Neutrophil (primary cell): ENCODE results near the gene KXD1.

Experiments
- H3K27ac ChIP-seq: fragments of 200-600 bp; sonication (generic); 2 replicates; pipeline ENCODE4 v1.5.1; 2016; ENCODE audit warnings: mild to moderate bottlenecking, moderate library complexity
- H3K27me3 ChIP-seq: fragments of 200-600 bp; sonication (generic); 2 replicates; pipeline ENCODE4 v1.6.0; 2016; ENCODE audit warnings: mild to moderate bottlenecking
- H3K36me3 ChIP-seq: fragments of 200-600 bp; sonication (generic); 2 replicates; pipeline ENCODE4 v1.5.1; 2017
- H3K4me1 ChIP-seq, 2 experiments: fragments of 200-600 bp in 1 of 2; sonication (generic) in 1 of 2; 1 replicate in 1 of 2; 2 replicates in 1 of 2; pipeline versions ENCODE4 v1.5.1 to v1.6.1; 2013 to 2016; ENCODE audit warnings: low read depth in 1 of 2, low read length in 1 of 2, mild to moderate bottlenecking in 1 of 2, moderate library complexity in 1 of 2; ENCODE audit not compliant: control insufficient read depth in 1 of 2, insufficient read depth in 1 of 2
- H3K4me3 ChIP-seq, 2 experiments: fragments of 200-600 bp in 1 of 2; sonication (generic) in 1 of 2; 1 replicate in 1 of 2; 2 replicates in 1 of 2; pipeline ENCODE4 v1.5.1; 2013 to 2016; ENCODE audit warnings: low read depth in 1 of 2, low read length in 1 of 2, mild to moderate bottlenecking in 1 of 2, moderate library complexity in 1 of 2
- H3K9me3 ChIP-seq: fragments of 200-600 bp; sonication (generic); 2 replicates; pipeline ENCODE4 v1.5.1; 2016
- TF ChIP-seq, protein P1 (sequence below): fragments of 200-600 bp; sonication (generic); IDR thresholded peaks from 2 replicates; pipeline ENCODE4 v1.5.1; 2016; ENCODE audit warnings: antibody characterized with exemption

Gene KXD1

DNA sequence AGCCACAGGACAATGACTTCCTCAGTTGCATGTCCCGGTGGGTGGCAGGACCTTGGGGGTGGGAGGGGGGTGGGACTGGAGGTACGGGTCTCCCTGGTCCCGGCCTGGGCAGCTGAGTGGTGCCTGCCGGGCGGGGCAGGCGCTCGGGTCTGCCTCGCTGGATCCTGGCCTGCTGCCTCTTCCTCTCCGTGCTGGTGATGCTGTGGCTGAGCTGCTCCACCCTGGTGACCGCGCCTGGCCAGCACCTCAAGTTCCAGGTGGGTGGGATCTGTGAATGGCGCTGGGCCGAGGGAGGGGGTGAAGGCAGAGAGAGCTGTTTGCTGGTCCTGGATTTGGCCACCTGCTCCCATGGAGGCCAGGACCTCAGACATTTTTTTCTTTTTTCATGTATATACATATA lies 60.6 kb downstream of the KXD1 start:
- Histone ChIP-seq H3K27me3 (peaks cover 88% of the 10 kb centered on the region), H3K36me3 (no peaks in the 10 kb centered on the region), H3K9me3 (no peaks in the 10 kb centered on the region), H3K27ac (no peak overlapping the region), H3K4me1 (no peaks in the 10 kb centered on the region), H3K4me3 (no peak overlapping the region)
- TF ChIP-seq, protein P1, sequence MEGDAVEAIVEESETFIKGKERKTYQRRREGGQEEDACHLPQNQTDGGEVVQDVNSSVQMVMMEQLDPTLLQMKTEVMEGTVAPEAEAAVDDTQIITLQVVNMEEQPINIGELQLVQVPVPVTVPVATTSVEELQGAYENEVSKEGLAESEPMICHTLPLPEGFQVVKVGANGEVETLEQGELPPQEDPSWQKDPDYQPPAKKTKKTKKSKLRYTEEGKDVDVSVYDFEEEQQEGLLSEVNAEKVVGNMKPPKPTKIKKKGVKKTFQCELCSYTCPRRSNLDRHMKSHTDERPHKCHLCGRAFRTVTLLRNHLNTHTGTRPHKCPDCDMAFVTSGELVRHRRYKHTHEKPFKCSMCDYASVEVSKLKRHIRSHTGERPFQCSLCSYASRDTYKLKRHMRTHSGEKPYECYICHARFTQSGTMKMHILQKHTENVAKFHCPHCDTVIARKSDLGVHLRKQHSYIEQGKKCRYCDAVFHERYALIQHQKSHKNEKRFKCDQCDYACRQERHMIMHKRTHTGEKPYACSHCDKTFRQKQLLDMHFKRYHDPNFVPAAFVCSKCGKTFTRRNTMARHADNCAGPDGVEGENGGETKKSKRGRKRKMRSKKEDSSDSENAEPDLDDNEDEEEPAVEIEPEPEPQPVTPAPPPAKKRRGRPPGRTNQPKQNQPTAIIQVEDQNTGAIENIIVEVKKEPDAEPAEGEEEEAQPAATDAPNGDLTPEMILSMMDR: no peak
